ENCODE measurements around the gene CLOCK.

Gene CLOCK

DNA sequence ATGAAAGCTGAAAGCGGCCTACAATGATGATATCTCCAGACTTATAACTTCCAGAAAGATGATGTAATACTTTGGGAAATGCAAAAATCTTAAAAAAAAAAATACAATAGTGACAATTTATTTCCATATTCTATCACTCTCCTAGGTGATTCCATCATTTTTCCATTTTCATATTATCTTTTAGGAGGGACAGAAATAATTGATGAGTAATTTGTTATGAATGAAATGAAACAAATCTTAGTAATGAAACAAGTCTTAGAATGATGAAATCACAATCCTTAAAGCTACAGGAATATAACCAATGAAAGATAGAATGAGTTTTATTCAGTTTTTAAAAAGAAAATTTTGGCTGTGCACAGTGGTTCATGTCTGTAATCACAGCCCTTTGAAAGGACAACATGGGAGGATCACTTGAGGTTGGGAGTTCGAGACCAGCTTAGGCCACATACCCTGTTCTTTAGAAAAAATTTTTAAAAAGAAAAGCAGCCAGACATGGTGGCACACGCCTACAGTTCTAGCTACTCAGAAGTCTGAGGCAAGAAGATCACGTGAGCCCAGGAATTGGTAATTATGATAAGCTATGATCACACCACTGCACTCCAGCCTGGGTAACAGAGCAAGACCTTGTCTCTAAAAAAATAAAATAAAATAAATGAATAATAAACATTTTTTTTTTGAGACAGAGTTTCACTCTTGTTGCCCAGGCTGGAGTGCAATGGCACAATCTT lies 21.7 kb downstream of the CLOCK start:
- Histone ChIP-seq H3K4me3 (ENCODE audit: low read depth in 1 of 2, low read length in 1 of 2) (no peak overlapping the region), H3K27me3 (no peaks in the 10 kb centered on the region), H3K4me1 (ENCODE audit: control insufficient read depth in 1 of 2, insufficient read depth in 1 of 2, low read depth in 1 of 2, low read length in 1 of 2) (no peaks in the 10 kb centered on the region), H3K9me3 (no peaks in the 10 kb centered on the region), H3K36me3 (no peaks in the 10 kb centered on the region), H3K27ac (no peak overlapping the region)
- no peak for TF ChIP-seq CTCF (IDR thresholded peaks at IDR 0.05)

- Histone ChIP-seq H3K4me1 (ENCODE audit: control insufficient read depth in 1 of 2, insufficient read depth in 1 of 2, low read depth in 1 of 2, low read length in 1 of 2) (no peaks in the 10 kb centered on the region), H3K36me3 (no peaks in the 10 kb centered on the region), H3K9me3 (no peaks in the 10 kb centered on the region), H3K27ac (no peak overlapping the region), H3K27me3 (no peaks in the 10 kb centered on the region), H3K4me3 (ENCODE audit: low read depth in 1 of 2, low read length in 1 of 2) (no peak overlapping the region)
- TF ChIP-seq CTCF (IDR thresholded peaks at IDR 0.05), result no peak
Observed at GRCh38 chr4:55518442-55518841, 28.3 kb downstream of the CLOCK start.

GRCh38 chr4:55517526-55518229 lies 29.0 kb downstream of the CLOCK start:
- TF ChIP-seq CTCF (IDR thresholded peaks at IDR 0.05), result no peak
- no peak overlapping the region for H3K4me3 ChIP-seq (ENCODE audit: low read depth in 1 of 2, low read length in 1 of 2)
- no peaks in the 10 kb centered on the region for H3K9me3 ChIP-seq
- no peaks in the 10 kb centered on the region for H3K36me3 ChIP-seq
- H3K27me3 ChIP-seq, result no peaks in the 10 kb centered on the region
- no peak overlapping the region for H3K27ac ChIP-seq
- no peaks in the 10 kb centered on the region for H3K4me1 ChIP-seq (ENCODE audit: control insufficient read depth in 1 of 2, insufficient read depth in 1 of 2, low read depth in 1 of 2, low read length in 1 of 2)

DNA sequence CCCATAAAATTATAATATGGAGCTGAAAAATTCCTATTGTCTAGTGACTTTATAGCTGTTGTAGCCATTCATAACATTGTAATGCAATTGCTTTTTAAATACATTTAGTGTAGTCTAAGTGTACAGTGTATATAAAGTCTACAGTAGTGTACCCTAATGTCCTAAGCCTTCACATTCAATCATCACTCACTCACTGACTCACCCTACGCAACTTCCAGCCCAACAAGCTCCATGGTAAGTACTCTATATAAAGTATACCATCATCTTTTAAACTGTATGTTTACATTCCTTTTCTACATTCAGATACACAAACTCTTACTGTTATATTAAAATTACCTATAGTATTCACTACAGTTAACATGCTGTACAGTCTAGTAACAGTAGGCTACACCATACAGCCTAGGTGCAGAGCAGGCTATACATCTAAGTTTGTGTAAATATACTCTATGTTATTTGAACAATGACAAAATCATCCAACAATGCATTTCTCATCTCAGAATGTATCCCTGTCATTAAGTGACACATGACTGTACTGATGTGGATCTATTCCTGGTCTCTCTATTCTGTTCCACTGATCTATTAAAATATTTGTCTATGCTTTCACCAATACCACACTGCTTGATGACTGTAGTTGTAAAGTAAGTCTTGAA lies 33.7 kb downstream of the CLOCK start:
- H3K27me3 ChIP-seq, result no peaks in the 10 kb centered on the region
- no peaks in the 10 kb centered on the region for H3K9me3 ChIP-seq
- H3K4me3 ChIP-seq (ENCODE audit: low read depth in 1 of 2, low read length in 1 of 2), result no peak overlapping the region
- no peaks in the 10 kb centered on the region for H3K4me1 ChIP-seq (ENCODE audit: control insufficient read depth in 1 of 2, insufficient read depth in 1 of 2, low read depth in 1 of 2, low read length in 1 of 2)
- H3K27ac ChIP-seq, result no peak overlapping the region
- H3K36me3 ChIP-seq, result no peaks in the 10 kb centered on the region
- no peak for TF ChIP-seq CTCF (IDR thresholded peaks at IDR 0.05)

DNA sequence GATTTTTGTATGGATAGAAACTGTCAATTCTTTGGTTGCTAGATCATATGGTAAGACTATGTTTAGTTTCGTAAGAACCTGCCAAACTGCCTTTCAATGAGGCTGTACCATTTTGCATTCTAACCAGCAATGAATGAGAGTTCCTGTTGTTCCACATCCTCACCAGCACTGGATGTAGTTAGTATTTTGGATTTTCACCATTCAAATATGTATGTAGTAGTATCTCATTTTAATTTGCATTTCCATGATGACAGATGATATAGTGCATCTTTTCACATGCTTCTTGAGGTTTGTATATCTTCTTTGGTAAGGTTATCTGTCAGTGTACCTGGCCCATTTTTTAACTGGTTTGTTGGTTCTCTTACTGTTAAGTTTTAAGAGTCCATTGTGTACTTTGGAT lies 34.6 kb downstream of the CLOCK start:
- H3K4me1 ChIP-seq (ENCODE audit: control insufficient read depth in 1 of 2, insufficient read depth in 1 of 2, low read depth in 1 of 2, low read length in 1 of 2), result no peaks in the 10 kb centered on the region
- no peaks in the 10 kb centered on the region for H3K36me3 ChIP-seq
- no peaks in the 10 kb centered on the region for H3K9me3 ChIP-seq
- no peak for TF ChIP-seq CTCF (IDR thresholded peaks at IDR 0.05)
- H3K4me3 ChIP-seq (ENCODE audit: low read depth in 1 of 2, low read length in 1 of 2), result no peak overlapping the region
- no peak overlapping the region for H3K27ac ChIP-seq
- no peaks in the 10 kb centered on the region for H3K27me3 ChIP-seq
